Duodenal mucosa (tissue), 2 donors: ENCODE results near the gene KRT83.
"Not testable (repeated sequence)": the region's sequence is repeated elsewhere in the genome, so short reads cannot be mapped to it uniquely, and the experiment has no call there.

Source experiments
- H3K27ac ChIP-seq: one replicate; pipeline ENCODE4 v1.7.0; 2013; ENCODE audit warnings: low read depth, low read length
- H3K27me3 ChIP-seq, 2 donors: one replicate each; pipeline ENCODE4 v1.7.0; 2013; ENCODE audit warnings: low read length in 2 of 2, control low read depth in 1 of 2; ENCODE audit not compliant: insufficient read depth in 2 of 2, control insufficient read depth in 1 of 2
- H3K36me3 ChIP-seq, 2 donors: one replicate each; pipeline ENCODE4 v1.7.0; 2013; ENCODE audit warnings: low read length in 2 of 2, control low read depth in 1 of 2; ENCODE audit not compliant: insufficient read depth in 2 of 2, control insufficient read depth in 1 of 2
- H3K4me1 ChIP-seq, 2 donors: one replicate each; pipeline ENCODE4 v1.7.0; 2013; ENCODE audit warnings: low read length in 2 of 2, control low read depth in 1 of 2; ENCODE audit not compliant: insufficient read depth in 2 of 2, control insufficient read depth in 1 of 2
- H3K4me3 ChIP-seq, 2 donors: one replicate each; pipeline ENCODE4 v1.7.0; 2013; ENCODE audit warnings: low read length in 2 of 2, low read depth in 1 of 2
- H3K9ac ChIP-seq, 2 donors: one replicate each; pipeline ENCODE4 v1.7.0; 2013; ENCODE audit warnings: low read length in 2 of 2, low read depth in 1 of 2
- H3K9me3 ChIP-seq, 2 donors: one replicate each; pipeline ENCODE4 v1.7.0; 2013; ENCODE audit warnings: low read length in 2 of 2, control low read depth in 1 of 2; ENCODE audit not compliant: control insufficient read depth in 1 of 2

Gene KRT83

DNA sequence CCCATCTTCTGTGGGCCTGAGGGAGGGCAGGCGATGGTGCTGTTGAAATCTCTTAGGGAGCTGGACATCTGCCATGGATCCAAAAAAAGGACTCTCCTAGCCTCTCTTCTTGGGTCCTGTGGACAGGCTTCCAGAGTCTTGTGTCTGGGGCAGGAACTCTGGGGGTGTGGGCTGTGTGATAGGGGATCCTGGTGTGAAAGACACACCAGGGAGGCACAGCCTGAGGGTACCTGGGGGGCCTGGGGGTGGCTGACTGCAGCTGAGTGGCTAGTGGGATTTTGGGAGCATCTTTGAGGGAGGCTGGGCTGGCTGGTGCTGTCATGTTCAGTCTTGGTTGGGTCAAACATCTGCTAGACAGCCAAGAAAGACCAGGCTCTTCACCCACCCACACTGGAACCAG, 1.8 kb upstream of the KRT83 start:
- H3K9me3 ChIP-seq = no peaks in the 10 kb centered on the region
- H3K27ac ChIP-seq = no peak overlapping the region
- H3K4me1 ChIP-seq = peaks cover 0 to 3% of the 10 kb centered on the region in 2 donors
- peaks cover 10 to 15% of the 10 kb centered on the region in 2 donors for H3K27me3 ChIP-seq
- no peak overlapping the region for H3K9ac ChIP-seq
- no peaks in the 10 kb centered on the region for H3K36me3 ChIP-seq
- no peak overlapping the region for H3K4me3 ChIP-seq

DNA sequence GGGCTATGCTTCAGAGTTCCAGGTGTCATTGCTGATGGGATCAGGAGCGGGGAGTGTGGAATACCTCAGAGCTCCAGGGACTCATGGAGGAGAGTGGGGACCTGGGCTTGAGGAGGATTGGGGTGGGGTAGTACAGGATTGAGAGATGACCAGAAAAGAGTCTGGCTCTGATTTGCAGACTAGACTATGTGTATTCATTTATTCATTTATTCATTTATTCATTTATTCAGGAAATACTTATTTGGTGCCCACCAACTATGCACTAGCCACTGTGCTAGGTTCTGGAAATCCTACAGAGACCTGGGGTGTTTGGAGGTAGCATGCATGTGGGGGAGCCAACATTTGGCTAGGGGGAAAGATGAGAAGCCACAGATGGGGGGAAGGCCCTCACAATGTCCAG, 871 bp upstream of the KRT83 start:
- no peak overlapping the region for H3K4me3 ChIP-seq
- H3K36me3 ChIP-seq = no peaks in the 10 kb centered on the region
- H3K27me3 ChIP-seq = peaks cover 10 to 15% of the 10 kb centered on the region in 2 donors
- no peak overlapping the region for H3K27ac ChIP-seq
- H3K9me3 ChIP-seq = no peaks in the 10 kb centered on the region
- no peak overlapping the region for H3K9ac ChIP-seq
- H3K4me1 ChIP-seq = no peaks in the 10 kb centered on the region

GRCh38 chr12:52321418-52321817, 220 bp upstream of the KRT83 start:
- H3K4me1 ChIP-seq = no peaks in the 10 kb centered on the region
- no peaks in the 10 kb centered on the region for H3K36me3 ChIP-seq
- no peak overlapping the region for H3K4me3 ChIP-seq
- peaks cover 10 to 15% of the 10 kb centered on the region in 2 donors for H3K27me3 ChIP-seq
- no peak overlapping the region for H3K9ac ChIP-seq
- no peaks in the 10 kb centered on the region for H3K9me3 ChIP-seq
- H3K27ac ChIP-seq = no peak overlapping the region

GRCh38 chr12:52319097-52319496, 2.1 kb downstream of the KRT83 start:
- no peaks in the 10 kb centered on the region for H3K9me3 ChIP-seq
- H3K4me1 ChIP-seq = no peaks in the 10 kb centered on the region
- H3K4me3 ChIP-seq = no peak overlapping the region
- H3K36me3 ChIP-seq = no peaks in the 10 kb centered on the region
- no peak overlapping the region for H3K9ac ChIP-seq
- no peak overlapping the region for H3K27ac ChIP-seq
- peaks cover 10 to 15% of the 10 kb centered on the region in 2 donors for H3K27me3 ChIP-seq

DNA sequence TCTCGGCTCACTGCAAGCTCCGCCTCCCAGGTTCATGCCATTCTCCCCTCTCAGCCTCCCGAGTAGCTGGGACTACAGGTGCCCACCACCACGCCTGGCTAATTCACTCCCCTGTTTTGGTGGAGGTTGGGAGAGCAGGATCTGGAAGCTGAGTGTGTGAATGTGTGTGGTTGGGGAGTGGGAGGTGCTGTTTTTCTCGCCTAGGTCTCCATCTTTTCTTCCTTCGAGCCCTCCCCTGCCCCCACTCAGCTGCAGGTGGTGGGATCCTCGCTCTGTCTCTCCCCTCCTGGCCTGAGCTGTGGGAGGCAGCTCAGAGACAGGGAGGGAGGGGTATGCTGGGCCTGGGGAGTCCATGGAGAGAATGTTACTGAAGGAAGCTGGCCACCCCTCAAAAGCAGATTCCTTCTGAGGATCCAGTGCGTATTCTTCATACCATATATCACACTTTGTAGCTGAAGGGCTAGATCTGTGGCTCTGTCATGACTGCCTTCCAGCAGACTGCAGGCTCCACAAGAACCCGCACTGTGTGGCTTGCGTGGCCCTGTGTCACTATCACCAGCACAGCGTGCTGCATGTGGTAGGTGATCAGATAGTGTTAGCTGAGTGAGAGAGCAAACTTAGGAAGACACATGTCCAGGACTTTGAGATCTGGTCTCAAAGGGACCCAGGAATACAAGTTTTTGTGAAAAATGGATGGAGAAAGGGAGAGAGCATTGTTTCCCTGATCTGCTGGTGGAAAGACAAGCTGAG, 2.8 kb downstream of the KRT83 start:
- no peaks in the 10 kb centered on the region for H3K4me1 ChIP-seq
- peaks cover 10 to 15% of the 10 kb centered on the region in 2 donors for H3K27me3 ChIP-seq
- H3K36me3 ChIP-seq = no peaks in the 10 kb centered on the region
- H3K27ac ChIP-seq = no peak overlapping the region
- H3K9ac ChIP-seq = no peak overlapping the region
- H3K4me3 ChIP-seq = no peak overlapping the region
- H3K9me3 ChIP-seq = no peaks in the 10 kb centered on the region

DNA sequence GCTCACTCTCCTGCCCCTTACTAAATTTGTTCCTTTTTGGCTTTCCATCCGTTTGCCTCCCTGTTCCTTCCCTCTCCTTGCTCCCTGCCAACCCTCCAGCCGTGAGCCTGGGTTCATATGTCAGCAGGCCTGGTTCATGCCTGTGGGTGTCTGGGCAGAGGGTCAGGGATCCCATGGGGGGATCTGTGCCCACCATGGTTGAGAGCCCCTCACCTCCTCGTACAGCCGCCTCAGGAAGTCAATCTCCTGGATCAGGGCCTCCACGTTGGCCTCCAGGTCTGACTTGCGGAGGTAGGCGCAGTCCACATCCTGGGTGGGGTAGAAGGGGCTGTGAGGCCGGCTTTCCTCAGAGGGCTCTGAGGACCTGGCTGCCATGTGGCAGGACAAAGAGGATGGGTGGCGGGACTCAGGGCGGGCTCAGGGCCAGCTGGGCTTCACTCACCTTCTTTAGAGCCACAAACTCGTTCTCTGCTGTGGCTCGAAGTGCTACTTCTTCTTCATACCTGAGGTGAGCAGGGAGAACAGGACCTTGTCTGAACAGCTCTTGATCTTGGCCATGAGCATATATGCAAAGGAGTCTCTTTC, 3.6 kb downstream of the KRT83 start:
- no peaks in the 10 kb centered on the region for H3K4me1 ChIP-seq

DNA sequence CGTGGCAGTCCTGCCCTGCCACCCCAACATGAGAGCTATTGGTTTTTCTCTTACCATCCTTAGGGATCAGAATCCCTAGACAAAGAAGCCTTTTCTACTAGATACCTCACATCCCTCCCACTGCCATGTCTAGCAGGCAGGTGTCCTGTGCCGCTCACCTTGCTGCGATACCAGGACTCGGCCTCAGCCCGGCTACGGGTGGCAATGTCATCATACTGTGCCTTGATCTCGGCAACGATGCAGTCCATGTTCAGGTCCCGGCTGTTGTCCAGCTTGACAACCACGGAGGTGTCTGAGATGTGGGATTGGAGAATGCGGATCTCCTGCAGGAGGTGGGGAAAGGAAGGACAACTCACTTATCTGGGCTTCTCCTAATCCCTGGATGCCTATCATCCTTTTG, 4.5 kb downstream of the KRT83 start:
- H3K27ac ChIP-seq = no peak overlapping the region
- H3K9ac ChIP-seq = no peak overlapping the region
- H3K4me1 ChIP-seq = no peaks in the 10 kb centered on the region
- no peaks in the 10 kb centered on the region for H3K36me3 ChIP-seq
- no peaks in the 10 kb centered on the region for H3K9me3 ChIP-seq
- H3K27me3 ChIP-seq = peaks cover 7 to 14% of the 10 kb centered on the region in 2 donors
- no peak overlapping the region for H3K4me3 ChIP-seq

More for the DNA sequence above, 3.6 kb downstream of the KRT83 start:
- peaks cover 12% of the 10 kb centered on the region in 2 donors for H3K27me3 ChIP-seq
- H3K27ac ChIP-seq = no peak overlapping the region
- H3K9me3 ChIP-seq = no peaks in the 10 kb centered on the region
- no peak overlapping the region for H3K4me3 ChIP-seq
- H3K9ac ChIP-seq = no peak overlapping the region
- H3K36me3 ChIP-seq = no peaks in the 10 kb centered on the region

GRCh38 chr12:52316290-52316689, 4.9 kb downstream of the KRT83 start:
- Histone ChIP-seq H3K9me3 (no peaks in the 10 kb centered on the region), H3K9ac (no peak overlapping the region), H3K36me3 (no peaks in the 10 kb centered on the region), H3K4me3 (no peak overlapping the region), H3K4me1 (no peaks in the 10 kb centered on the region), H3K27me3 (peaks cover 9 to 18% of the 10 kb centered on the region in 2 donors), H3K27ac (no peak overlapping the region)

DNA sequence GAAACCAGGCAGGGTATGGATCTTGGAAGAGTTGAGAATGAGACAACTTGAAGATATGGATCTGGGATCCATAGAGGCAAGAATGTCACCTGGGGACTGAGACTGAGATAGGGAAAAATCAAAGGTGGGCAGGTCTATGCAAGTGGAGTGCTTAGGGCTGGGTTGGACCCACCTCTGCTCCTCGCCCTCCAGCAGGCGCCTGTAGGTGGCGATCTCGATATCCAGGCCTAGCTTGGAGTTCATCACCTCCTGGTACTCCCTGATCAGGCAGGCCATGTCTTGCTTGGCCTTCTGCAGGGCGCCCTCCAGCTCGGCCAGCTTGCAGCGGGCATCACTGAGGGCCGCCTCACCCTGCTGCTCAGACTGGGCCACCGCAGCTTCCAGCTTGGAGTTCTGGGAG, 5.5 kb downstream of the KRT83 start:
- peaks cover 10 to 18% of the 10 kb centered on the region in 2 donors for H3K27me3 ChIP-seq
- H3K4me1 ChIP-seq, H3K4me3 ChIP-seq, H3K36me3 ChIP-seq, H3K27ac ChIP-seq, H3K9ac ChIP-seq, H3K9me3 ChIP-seq: not testable (repeated sequence)

GRCh38 chr12:52314511-52314910, 6.7 kb downstream of the KRT83 start:
- Histone ChIP-seq H3K4me3 (no peak overlapping the region), H3K9me3 (no peaks in the 10 kb centered on the region), H3K9ac (no peak overlapping the region), H3K27ac (no peak overlapping the region), H3K27me3 (peaks cover 6 to 20% of the 10 kb centered on the region in 2 donors), H3K36me3 (no peaks in the 10 kb centered on the region), H3K4me1 (no peaks in the 10 kb centered on the region)
